ENCODE measurements around the gene OR52A1.

DNA sequence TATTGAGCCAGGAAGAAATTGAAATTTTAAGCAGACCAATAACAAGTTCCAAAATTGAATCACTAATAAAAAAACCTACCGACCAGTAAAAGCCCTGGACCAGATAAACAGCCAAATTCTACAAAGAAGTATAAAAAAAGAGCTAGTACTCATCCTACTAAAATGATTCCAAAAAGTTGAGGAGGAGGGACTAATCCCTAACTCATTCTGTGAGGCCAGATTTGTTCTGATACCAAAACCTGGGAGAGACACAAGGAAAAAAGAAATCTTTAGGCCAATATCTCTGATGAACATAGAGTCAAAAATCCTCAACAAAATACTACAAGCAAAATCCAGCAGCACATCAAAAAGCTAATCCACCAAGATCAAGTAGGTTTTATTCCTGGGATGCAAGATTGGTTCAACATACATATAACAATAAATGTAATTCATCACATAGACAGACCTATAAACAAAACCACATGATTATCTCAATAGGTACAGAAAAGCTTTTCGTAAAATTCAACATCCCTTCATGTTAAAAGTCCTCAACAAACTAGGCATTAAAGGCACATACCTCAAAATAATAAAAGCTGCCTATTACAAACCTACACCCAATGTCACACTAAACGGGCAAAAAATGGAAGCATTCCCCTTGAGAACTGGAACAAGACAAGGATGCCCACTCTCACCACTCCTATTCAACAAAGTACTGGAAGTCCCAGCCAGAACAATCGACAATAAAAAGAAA is 29.5 kb downstream of the OR52A1 start:
- TF ChIP-seq, protein P1, sequence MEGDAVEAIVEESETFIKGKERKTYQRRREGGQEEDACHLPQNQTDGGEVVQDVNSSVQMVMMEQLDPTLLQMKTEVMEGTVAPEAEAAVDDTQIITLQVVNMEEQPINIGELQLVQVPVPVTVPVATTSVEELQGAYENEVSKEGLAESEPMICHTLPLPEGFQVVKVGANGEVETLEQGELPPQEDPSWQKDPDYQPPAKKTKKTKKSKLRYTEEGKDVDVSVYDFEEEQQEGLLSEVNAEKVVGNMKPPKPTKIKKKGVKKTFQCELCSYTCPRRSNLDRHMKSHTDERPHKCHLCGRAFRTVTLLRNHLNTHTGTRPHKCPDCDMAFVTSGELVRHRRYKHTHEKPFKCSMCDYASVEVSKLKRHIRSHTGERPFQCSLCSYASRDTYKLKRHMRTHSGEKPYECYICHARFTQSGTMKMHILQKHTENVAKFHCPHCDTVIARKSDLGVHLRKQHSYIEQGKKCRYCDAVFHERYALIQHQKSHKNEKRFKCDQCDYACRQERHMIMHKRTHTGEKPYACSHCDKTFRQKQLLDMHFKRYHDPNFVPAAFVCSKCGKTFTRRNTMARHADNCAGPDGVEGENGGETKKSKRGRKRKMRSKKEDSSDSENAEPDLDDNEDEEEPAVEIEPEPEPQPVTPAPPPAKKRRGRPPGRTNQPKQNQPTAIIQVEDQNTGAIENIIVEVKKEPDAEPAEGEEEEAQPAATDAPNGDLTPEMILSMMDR (conservative IDR thresholded peaks at IDR 0.05; ENCODE audit: low read depth, low read length), result no peak
- no peak for TF ChIP-seq POLR2A (IDR thresholded peaks at IDR 0.05; ENCODE audit: low read depth, low read length)
- TF ChIP-seq MXI1 (IDR thresholded peaks at IDR 0.05; ENCODE audit: borderline replicate concordance, low read depth, low read length), result no peak
- no peak for TF ChIP-seq RFX5 (IDR thresholded peaks at IDR 0.05; ENCODE audit: low read depth, low read length)
- TF ChIP-seq NFE2L2 (IDR thresholded peaks at IDR 0.05; ENCODE audit: low read depth, low read length), result no peak
- no peak for TF ChIP-seq SMC3 (IDR thresholded peaks at IDR 0.05; ENCODE audit: low read depth, low read length)
- TF ChIP-seq RCOR1 (IDR thresholded peaks at IDR 0.05; ENCODE audit: insufficient replicate concordance, low read length), result no peak
- TF ChIP-seq BHLHE40 (IDR thresholded peaks at IDR 0.05; ENCODE audit: low read depth, low read length), result no peak
- TF ChIP-seq CEBPB (IDR thresholded peaks at IDR 0.05; ENCODE audit: low read depth, low read length), result no peak
- TF ChIP-seq MAFK (IDR thresholded peaks at IDR 0.05; ENCODE audit: low read depth, low read length), result no peak
